Endothelial cell of umbilical vein (primary cell): ENCODE data around the gene TNKS1BP1. TPM values are rescaled to one million over a fixed set of nuclear protein-coding genes. Genes with fewer than 3 reads are reported as not detected.

Source experiments
- BruUV-seq: library from RNA; stranded (reverse); fragments of 400-500 nt; replicated peaks from 2 replicates; lab custom pipeline; 2021; lab: Mats Ljungman, UMichigan
- CTCF ChIA-PET: fragments of 300-600, 350-600 bp; sonication (Branson Sonifier 250); formaldehyde crosslinking; loops from one replicate; lab custom pipeline; 2021; ENCODE audit warnings: antibody characterized with exemption, inconsistent platforms; lab: Charles Lee
- POLR2A ChIA-PET: fragments of 300-600, 350-600 bp; sonication (Branson Sonifier 250); formaldehyde crosslinking; loops from one replicate; lab custom pipeline; 2021; ENCODE audit warnings: antibody characterized with exemption, inconsistent platforms; lab: Charles Lee
- DNase-seq: peaks from one replicate; pipeline ENCODE4 v3.0.0-alpha.2; 2011; ENCODE audit warnings: low read depth, low spot score
- FAIRE-seq: peaks from 2 replicates; lab custom pipeline; 2011; peaks lifted over from hg19 to GRCh38; lab: Jason Lieb, UNC
- H2AFZ ChIP-seq: 2 replicates; pipeline ENCODE4 v1.6.0; 2012; ENCODE audit warnings: low read depth, low read length, control low read depth, inconsistent platforms
- H3K27ac ChIP-seq: 2 replicates; pipeline ENCODE4 v1.5.1; 2011; ENCODE audit warnings: low read depth, mild to moderate bottlenecking, control low read depth, low read length, moderate library complexity; ENCODE audit not compliant: insufficient read depth
- H3K27me3 ChIP-seq, 2 experiments: 2 replicates each; pipeline versions ENCODE4 v1.6.0 to v1.6.1; 2011; ENCODE audit warnings: low read length in 2 of 2, mixed read lengths in 1 of 2; ENCODE audit not compliant: control insufficient read depth in 2 of 2, insufficient read depth in 2 of 2
- H3K36me3 ChIP-seq, 2 experiments: 2 replicates in 1 of 2; 3 replicates in 1 of 2; pipeline ENCODE4 v1.5.1; 2011; ENCODE audit warnings: low read length in 2 of 2, mild to moderate bottlenecking in 1 of 2, moderate library complexity in 1 of 2; ENCODE audit not compliant: control insufficient read depth in 2 of 2, insufficient read depth in 2 of 2; ENCODE audit errors: extremely low read depth in 1 of 2
- H3K4me1 ChIP-seq: 3 replicates; pipeline ENCODE4 v1.5.1; 2011; ENCODE audit warnings: mild to moderate bottlenecking, low read length; ENCODE audit not compliant: control insufficient read depth, insufficient read depth; ENCODE audit errors: extremely low read depth
- H3K4me2 ChIP-seq: 2 replicates; pipeline ENCODE4 v1.6.1; 2011; ENCODE audit warnings: low read length, control low read depth, mixed read lengths; ENCODE audit not compliant: insufficient read depth
- H3K4me3 ChIP-seq, 3 experiments: fragments of 200-600 bp in 1 of 3; sonication (generic), shearing (Covaris generic) in 1 of 3; replicated peaks in 1 of 3; 2 replicates each; pipeline ENCODE4 v1.5.1; 2011 to 2016; ENCODE audit warnings: control low read depth in 3 of 3, low read length in 3 of 3, mild to moderate bottlenecking in 2 of 3, inconsistent platforms in 1 of 3, low read depth in 1 of 3, moderate library complexity in 1 of 3; ENCODE audit not compliant: insufficient read depth in 1 of 3
- H3K79me2 ChIP-seq: 2 replicates; pipeline ENCODE4 v1.6.0; 2012; ENCODE audit warnings: low read length, inconsistent platforms; ENCODE audit not compliant: control insufficient read depth, insufficient read depth
- H3K9ac ChIP-seq: replicated peaks from 2 replicates; pipeline ENCODE3; 2011; ENCODE audit warnings: low read length, control low read depth; ENCODE audit not compliant: insufficient read depth; ENCODE audit errors: extremely low read depth
- H3K9me1 ChIP-seq: replicated peaks from 3 replicates; pipeline ENCODE4 v1.6.0; 2011; ENCODE audit warnings: mild to moderate bottlenecking, low read length; ENCODE audit not compliant: control insufficient read depth, insufficient read depth; ENCODE audit errors: extremely low read depth
- H3K9me3 ChIP-seq: replicated peaks from 2 replicates; pipeline ENCODE4 v1.5.1; 2012; ENCODE audit warnings: low read length, inconsistent platforms; ENCODE audit not compliant: control insufficient read depth, insufficient read depth
- H4K20me1 ChIP-seq: replicated peaks from 2 replicates; pipeline ENCODE3; 2011; ENCODE audit warnings: mild to moderate bottlenecking, low read length; ENCODE audit not compliant: control insufficient read depth, insufficient read depth; ENCODE audit errors: extremely low read depth
- EZH2 ChIP-seq: IDR thresholded peaks from 2 replicates; pipeline ENCODE4 v1.6.1; 2012; ENCODE audit warnings: borderline replicate concordance, low read depth, mild to moderate bottlenecking, moderate library complexity, low read length, inconsistent platforms; ENCODE audit not compliant: severe bottlenecking
- GATA2 ChIP-seq: IDR thresholded peaks from 2 replicates; pipeline ENCODE4 v1.7.0; 2011; ENCODE audit warnings: low read depth, mild to moderate bottlenecking, moderate library complexity, mixed read lengths, low read length; ENCODE audit not compliant: insufficient read length, insufficient read depth
- MYC ChIP-seq: IDR thresholded peaks from one replicate; pipeline ENCODE4 v1.6.1; 2011; ENCODE audit warnings: mild to moderate bottlenecking, low read depth, low read length
- POLR2A ChIP-seq: IDR thresholded peaks from 2 replicates; pipeline ENCODE4 v1.6.1; 2012; ENCODE audit warnings: low read depth, mild to moderate bottlenecking, control low read depth, low read length
- dilution Hi-C: fragments of 300-500 bp; cut with MboI; formaldehyde crosslinking; loops from one replicate; pipeline ENCODE4 v1.15.0; 2019; ENCODE audit warnings: low sequenced_read_pairs; ENCODE audit not compliant: extremely low pct_ligation_motif_present
- intact Hi-C: fragments of 100-400 bp; cut with micrococcal nuclease; formaldehyde crosslinking; loops from one replicate; pipeline ENCODE4 v1.10.0; 2022
- polyA plus RNA-seq, 4 experiments: library from polyadenylated mRNA; depleted of rRNA in 3 of 4; stranded (reverse) in 3 of 4; unstranded in 1 of 4; fragments of >200 nt; gene quantifications; 2 replicates each; pipeline versions ENCODE4 v1.2.1 to v1.2.3, GENCODE V29; 2011 to 2012; ENCODE audit warnings: missing spikeins in 1 of 4
- total RNA-seq: library from RNA; stranded (reverse); gene quantifications from 2 replicates; pipeline ENCODE4 v1.2.3, GENCODE V29; 2021
- TF ChIP-seq, protein P1 (sequence below), 2 donors: IDR thresholded peaks; 1 replicate in 1 of 2; 2 replicates in 1 of 2; pipeline ENCODE4 v1.5.1; 2011; ENCODE audit warnings: low read length in 2 of 2, mild to moderate bottlenecking in 2 of 2, moderate library complexity in 2 of 2, control low read depth in 1 of 2, inconsistent platforms in 1 of 2, low read depth in 1 of 2; ENCODE audit not compliant: insufficient read depth in 1 of 2; ENCODE audit errors: extremely low read depth in 1 of 2

The TNKS1BP1 gene
- total and polyA plus RNA-seq, 2 donors (not counting 3 experiments of a cell fraction or from before 2014, with no cell fraction given) = 54.6 to 111 TPM

DNA sequence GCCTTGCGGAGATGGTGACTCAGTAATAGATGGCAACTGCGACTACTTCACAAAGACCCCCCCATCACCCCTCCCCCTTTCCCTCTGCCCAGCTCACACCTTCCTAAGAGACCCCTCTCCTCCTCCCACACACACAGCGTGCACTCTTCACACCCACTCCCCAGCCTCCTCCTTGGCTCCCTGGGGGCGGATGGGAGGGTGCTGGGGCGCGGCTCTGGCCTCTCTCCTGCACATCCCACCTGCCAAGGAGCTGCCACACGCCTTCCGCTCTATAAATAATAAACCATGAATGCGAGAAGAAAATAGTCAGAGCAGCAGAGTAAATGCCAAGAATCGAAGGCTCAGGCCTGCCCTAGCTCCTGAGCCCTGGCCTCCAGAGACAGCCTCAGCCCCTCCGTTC lies 17.9 kb upstream of the TNKS1BP1 start:
- no TSS peak for BruUV-seq
- Histone ChIP-seq H3K4me1 (no peaks in the 10 kb centered on the region), H3K36me3 (no peaks in the 10 kb centered on the region), H3K79me2 (no peaks in the 10 kb centered on the region), H3K4me2 (no peak overlapping the region), H3K9ac (no peak overlapping the region), H2AFZ (no peak overlapping the region), H3K9me1 (no peaks in the 10 kb centered on the region), H3K27me3 (peaks cover 4 to 9% of the 10 kb centered on the region in 2 experiments), H4K20me1 (no peaks in the 10 kb centered on the region), H3K9me3 (no peaks in the 10 kb centered on the region), H3K4me3 (no peak overlapping the region), H3K27ac (no peak overlapping the region)
- intact Hi-C loops = no loop called here
- FAIRE-seq (no peak), DNase-seq (no peak)
- ChIA-PET POLR2A (no interaction called here), CTCF (interaction anchor here (1.1 kb wide), 1 partner anchor 116 kb away, joined by 3 read pairs; no protein-coding TSS in a partner anchor)
- dilution Hi-C loops = no loop called here
- TF ChIP-seq GATA2 (no peak), MYC (no peak)
- TF ChIP-seq, protein P1, sequence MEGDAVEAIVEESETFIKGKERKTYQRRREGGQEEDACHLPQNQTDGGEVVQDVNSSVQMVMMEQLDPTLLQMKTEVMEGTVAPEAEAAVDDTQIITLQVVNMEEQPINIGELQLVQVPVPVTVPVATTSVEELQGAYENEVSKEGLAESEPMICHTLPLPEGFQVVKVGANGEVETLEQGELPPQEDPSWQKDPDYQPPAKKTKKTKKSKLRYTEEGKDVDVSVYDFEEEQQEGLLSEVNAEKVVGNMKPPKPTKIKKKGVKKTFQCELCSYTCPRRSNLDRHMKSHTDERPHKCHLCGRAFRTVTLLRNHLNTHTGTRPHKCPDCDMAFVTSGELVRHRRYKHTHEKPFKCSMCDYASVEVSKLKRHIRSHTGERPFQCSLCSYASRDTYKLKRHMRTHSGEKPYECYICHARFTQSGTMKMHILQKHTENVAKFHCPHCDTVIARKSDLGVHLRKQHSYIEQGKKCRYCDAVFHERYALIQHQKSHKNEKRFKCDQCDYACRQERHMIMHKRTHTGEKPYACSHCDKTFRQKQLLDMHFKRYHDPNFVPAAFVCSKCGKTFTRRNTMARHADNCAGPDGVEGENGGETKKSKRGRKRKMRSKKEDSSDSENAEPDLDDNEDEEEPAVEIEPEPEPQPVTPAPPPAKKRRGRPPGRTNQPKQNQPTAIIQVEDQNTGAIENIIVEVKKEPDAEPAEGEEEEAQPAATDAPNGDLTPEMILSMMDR (IDR thresholded peaks at IDR 0.05; ENCODE audit: extremely low read depth in 1 of 2, insufficient read depth in 1 of 2, low read depth in 1 of 2, low read length in 2 of 2) = no peak

DNA sequence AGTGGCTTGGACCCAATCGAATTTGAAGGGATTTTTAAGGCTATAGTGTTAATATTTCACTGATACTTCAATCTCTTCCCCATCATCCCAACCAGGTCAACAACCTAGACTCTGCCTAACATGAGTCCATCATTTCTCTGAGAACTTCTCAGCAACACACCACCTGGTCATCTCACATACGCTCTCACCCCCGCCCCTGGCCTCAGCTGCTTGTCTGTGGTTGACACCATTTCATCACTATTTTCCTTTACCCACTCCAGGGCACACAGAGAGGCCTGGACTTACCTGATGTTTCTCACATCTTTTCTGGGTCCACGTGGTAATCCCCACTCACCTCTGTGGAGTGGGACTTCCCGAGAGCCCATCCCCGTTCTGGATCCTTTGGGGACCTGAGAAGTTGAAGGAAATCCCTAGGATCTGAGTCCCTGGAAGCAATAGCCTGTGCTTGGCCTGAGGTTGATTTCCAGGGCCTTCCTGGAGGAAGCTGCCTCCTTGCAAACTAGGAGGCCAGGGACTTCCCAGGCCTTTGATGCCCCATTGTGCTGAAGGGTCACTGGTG lies 16.6 kb upstream of the TNKS1BP1 start:
- H2AFZ ChIP-seq = no peak overlapping the region
- no peaks in the 10 kb centered on the region for H4K20me1 ChIP-seq
- H3K9me1 ChIP-seq = no peaks in the 10 kb centered on the region
- no peak overlapping the region for H3K4me3 ChIP-seq
- dilution Hi-C loops = no loop called here
- ChIA-PET CTCF (interaction anchor here (1.1 kb wide), 1 partner anchor 500 kb away, joined by 4 read pairs; no protein-coding TSS in a partner anchor), POLR2A (no interaction called here)
- H3K9me3 ChIP-seq = no peaks in the 10 kb centered on the region
- no peak for TF ChIP-seq EZH2
- TF ChIP-seq POLR2A = no peak
- TF ChIP-seq GATA2 = no peak
- BruUV-seq = no TSS peak
- DNase-seq = no peak
- no peaks in the 10 kb centered on the region for H3K36me3 ChIP-seq
- H3K27ac ChIP-seq = no peak overlapping the region
- intact Hi-C loops = loop anchor here (2.0 kb wide), 1 partner anchor 501 kb away; no protein-coding TSS in a partner anchor
- no peak for FAIRE-seq
- no peak overlapping the region for H3K9ac ChIP-seq
- H3K4me2 ChIP-seq = no peak overlapping the region
- no peaks in the 10 kb centered on the region for H3K79me2 ChIP-seq
- H3K27me3 ChIP-seq = peaks cover 4 to 9% of the 10 kb centered on the region in 2 experiments
- H3K4me1 ChIP-seq = peaks cover 2% of the 10 kb centered on the region
